SK-N-SH (cell line): ENCODE measurements around the gene LMO3. TPM values are rescaled to one million over a fixed set of nuclear protein-coding genes. Genes with fewer than 3 reads are reported as not detected.

Experiments used
- CTCF ChIA-PET: fragments of 300-600, 350-600 bp; formaldehyde crosslinking; extraction: SDS; loops from one replicate; lab custom pipeline; 2021; lab: Yijun Ruan, JAX
- POLR2A ChIA-PET: fragments of 350-600 bp; sonication (Branson Sonifier 250); formaldehyde crosslinking; extraction: SDS; loops from one replicate; lab custom pipeline; 2020; ENCODE audit warnings: antibody characterized with exemption, inconsistent platforms; lab: Yijun Ruan, JAX
- DNase-seq: peaks from one replicate; pipeline ENCODE4 v3.0.0; 2012
- H2AFZ ChIP-seq: fragments of 200-600 bp; sonication (generic); 2 replicates; pipeline ENCODE4 v1.8.1; 2016; ENCODE audit warnings: antibody characterized with exemption, mild to moderate bottlenecking, low read depth
- H3F3A ChIP-seq: fragments of 200-600 bp; sonication (generic); replicated peaks from 2 replicates; pipeline ENCODE3; 2016; ENCODE audit warnings: antibody characterized with exemption, mild to moderate bottlenecking; ENCODE audit not compliant: insufficient read depth
- H3K27ac ChIP-seq, 2 experiments: fragments of 200-500 bp in 1 of 2; fragments of 200-600 bp in 1 of 2; sonication (Bioruptor generic) in 1 of 2; sonication (generic), shearing (Covaris generic) in 1 of 2; 2 replicates each; pipeline versions ENCODE4 v1.5.1 to v1.6.1; 2014 to 2016; ENCODE audit warnings: low read depth in 2 of 2, inconsistent platforms in 1 of 2, low read length in 1 of 2, mild to moderate bottlenecking in 1 of 2, mixed read lengths in 1 of 2
- H3K27me3 ChIP-seq: fragments of 200-600 bp; sonication (generic), shearing (Covaris generic); 2 replicates; pipeline ENCODE4 v1.6.1; 2016; ENCODE audit warnings: mixed run types; ENCODE audit not compliant: insufficient read depth
- H3K36me3 ChIP-seq, 2 experiments: fragments of 200-500 bp in 1 of 2; fragments of 200-600 bp in 1 of 2; sonication (Bioruptor generic) in 1 of 2; sonication (generic) in 1 of 2; replicated peaks in 1 of 2; 2 replicates each; pipeline versions ENCODE3 to v1.5.1; 2014 to 2016; ENCODE audit warnings: low read length in 1 of 2, mild to moderate bottlenecking in 1 of 2; ENCODE audit not compliant: insufficient read depth in 2 of 2, control insufficient read depth in 1 of 2
- H3K4me1 ChIP-seq, 2 experiments: fragments of 200-500 bp in 1 of 2; fragments of 200-600 bp in 1 of 2; sonication (Bioruptor generic) in 1 of 2; sonication (generic), shearing (Covaris generic) in 1 of 2; 2 replicates each; pipeline versions ENCODE4 v1.5.1 to v1.6.1; 2014 to 2016; ENCODE audit warnings: low read depth in 1 of 2, low read length in 1 of 2, mixed run types in 1 of 2; ENCODE audit not compliant: insufficient read depth in 2 of 2, control insufficient read depth in 1 of 2
- H3K4me2 ChIP-seq: fragments of 200-600 bp; sonication (generic), shearing (Covaris generic); 2 replicates; pipeline ENCODE4 v1.6.1; 2017; ENCODE audit warnings: mixed run types
- H3K4me3 ChIP-seq, 2 experiments: fragments of 200-500 bp in 1 of 2; fragments of 200-600 bp in 1 of 2; sonication (Bioruptor generic) in 1 of 2; sonication (generic), shearing (Covaris generic) in 1 of 2; 2 replicates each; pipeline versions ENCODE4 v1.5.1 to v1.8.1; 2014 to 2016; ENCODE audit warnings: low read depth in 2 of 2, inconsistent platforms in 1 of 2, low read length in 1 of 2, mild to moderate bottlenecking in 1 of 2, mixed read lengths in 1 of 2, moderate library complexity in 1 of 2
- H3K79me2 ChIP-seq: fragments of 200-600 bp; sonication (generic); 2 replicates; pipeline ENCODE4 v1.8.1; 2017; ENCODE audit warnings: mild to moderate bottlenecking; ENCODE audit not compliant: insufficient read depth
- H3K9ac ChIP-seq: fragments of 200-600 bp; sonication (generic); 2 replicates; pipeline ENCODE4 v1.6.1; 2017; ENCODE audit warnings: mixed run types
- H3K9me2 ChIP-seq: fragments of 200-600 bp; sonication (generic); 2 replicates; pipeline ENCODE4 v1.6.1; 2017; ENCODE audit warnings: mixed run types
- H3K9me3 ChIP-seq: fragments of 200-600 bp; sonication (generic); 2 replicates; pipeline ENCODE4 v1.6.1; 2017; ENCODE audit warnings: mixed run types, mild to moderate bottlenecking, moderate library complexity
- H4K20me1 ChIP-seq: fragments of 200-600 bp; sonication (generic); 2 replicates; pipeline ENCODE4 v1.6.1; 2017; ENCODE audit warnings: mild to moderate bottlenecking, mixed run types; ENCODE audit not compliant: insufficient read depth
- CTCF ChIP-seq: fragments of 200-600 bp; sonication (generic); IDR thresholded peaks from 2 replicates; pipeline ENCODE4 v1.6.1; 2017; ENCODE audit warnings: antibody characterized with exemption, mild to moderate bottlenecking, moderate library complexity
- ELF1 ChIP-seq: IDR thresholded peaks from 2 replicates; pipeline ENCODE4 v1.4.0; 2012
- FOSL2 ChIP-seq: IDR thresholded peaks from 2 replicates; pipeline ENCODE4 v1.4.0; 2012; ENCODE audit warnings: low read depth, mild to moderate bottlenecking, moderate library complexity, borderline replicate concordance
- FOXM1 ChIP-seq: IDR thresholded peaks from 2 replicates; pipeline ENCODE4 v1.4.0; 2012; ENCODE audit warnings: low read depth, mild to moderate bottlenecking
- IRF3 ChIP-seq: fragments of 150-350 bp; IDR thresholded peaks from 2 replicates; pipeline ENCODE4 v1.6.1; 2016; ENCODE audit warnings: mild to moderate bottlenecking, low read depth, low read length
- PBX3 ChIP-seq: IDR thresholded peaks from 2 replicates; pipeline ENCODE4; 2012
- RCOR1 ChIP-seq: fragments of 150-350 bp; IDR thresholded peaks from 2 replicates; pipeline ENCODE4 v1.6.1; 2017; ENCODE audit warnings: antibody characterized with exemption, low read length
- TAF1 ChIP-seq: IDR thresholded peaks from 2 replicates; pipeline ENCODE4 v1.6.1; 2012; ENCODE audit warnings: low read depth, mild to moderate bottlenecking, low read length, moderate library complexity, borderline replicate concordance
- TCF12 ChIP-seq: IDR thresholded peaks from 2 replicates; pipeline ENCODE4 v1.4.0; 2012
- USF1 ChIP-seq: IDR thresholded peaks from 2 replicates; pipeline ENCODE4 v1.4.0; 2012; ENCODE audit warnings: low read depth, borderline replicate concordance
- USF2 ChIP-seq: fragments of 150-350 bp; IDR thresholded peaks from 2 replicates; pipeline ENCODE4 v1.6.1; 2017; ENCODE audit warnings: antibody characterized with exemption, low read length, low read depth, borderline replicate concordance
- YY1 ChIP-seq: IDR thresholded peaks from 2 replicates; pipeline ENCODE4 v1.4.0; 2012; ENCODE audit warnings: low read depth, mild to moderate bottlenecking
- ZBTB33 ChIP-seq: IDR thresholded peaks from 2 replicates; pipeline ENCODE4 v1.4.0; 2012; ENCODE audit warnings: low read depth, borderline replicate concordance
- WGBS: methylation state at CpG from one replicate; pipeline ENCODE4 v1.1.6; 2017; ENCODE audit warnings: low lambda C conversion rate; 5-methylcytosine and 5-hydroxymethylcytosine counted together
- polyA plus RNA-seq, 3 experiments: library from polyadenylated mRNA; depleted of rRNA; stranded (reverse); fragments of >200 nt; gene quantifications; 2 replicates each; pipeline ENCODE4 v1.2.3, GENCODE V29; 2012

Gene LMO3
- polyA plus RNA-seq, 1 of the 3 experiments (the other 2 are of a cell fraction), result not detected

- TF ChIP-seq FOSL2 (no peak), ELF1 (no peak), RCOR1 (no peak), TAF1 (no peak)
These were observed 6.9 kb downstream of the LMO3 start (continued) for GRCh38 chr12:16599081-16599480.

- Histone ChIP-seq H3K27ac (no peak overlapping the region), H2AFZ (no peak overlapping the region)
- POLR2A ChIA-PET, result no interaction called here
These were observed 11.2 kb downstream of the LMO3 start for GRCh38 chr12:16594797-16595196.

GRCh38 chr12:16593546-16593945 is 12.4 kb downstream of the LMO3 start:
- Histone ChIP-seq H2AFZ (no peak overlapping the region), H3F3A (no peaks in the 10 kb centered on the region), H3K4me1 (no peaks in the 10 kb centered on the region), H3K27ac (no peak overlapping the region), H3K36me3 (no peaks in the 10 kb centered on the region), H3K9ac (no peak overlapping the region), H3K4me3 (no peak overlapping the region), H3K79me2 (no peaks in the 10 kb centered on the region), H3K27me3 (no peaks in the 10 kb centered on the region), H3K9me2 (0 out of 2 replicates have a peak, but pooled peaks cover 4% of the 10 kb centered on the region), H3K9me3 (no peaks in the 10 kb centered on the region), H3K4me2 (no peak overlapping the region), H4K20me1 (no peaks in the 10 kb centered on the region)
- CTCF ChIA-PET, result no interaction called here
- WGBS, result 6% methylated on average over 2 of the region's 2 CpGs
- no peak for DNase-seq
- POLR2A ChIA-PET, result no interaction called here
- TF ChIP-seq USF2 (no peak), CTCF (no peak), FOXM1 (no peak), TCF12 (no peak), PBX3 (no peak), YY1 (no peak), ELF1 (no peak), USF1 (no peak), IRF3 (no peak)

More at GRCh38 chr12:16594797-16595196, 11.2 kb downstream of the LMO3 start:
- Histone ChIP-seq H4K20me1 (no peaks in the 10 kb centered on the region), H3K79me2 (no peaks in the 10 kb centered on the region), H3K9ac (no peak overlapping the region), H3K27me3 (no peaks in the 10 kb centered on the region), H3K4me2 (no peak overlapping the region), H3K9me2 (0 out of 2 replicates have a peak, but pooled peaks cover 4% of the 10 kb centered on the region), H3K4me3 (no peak overlapping the region), H3K36me3 (no peaks in the 10 kb centered on the region), H3K9me3 (no peaks in the 10 kb centered on the region), H3K4me1 (no peaks in the 10 kb centered on the region), H3F3A (no peaks in the 10 kb centered on the region)
- no peak for DNase-seq
- TF ChIP-seq ZBTB33, result no peak
- CTCF ChIA-PET, result no interaction called here
